Astrocyte (in vitro differentiated cells and primary cell): Measurements from ENCODE around the gene PCA3.

Experiments
- EZH2 ChIP-seq: IDR thresholded peaks from 2 replicates; pipeline ENCODE4 v1.6.1; 2012; ENCODE audit warnings: mild to moderate bottlenecking, low read length, inconsistent platforms; ENCODE audit not compliant: insufficient read depth
- TF ChIP-seq, protein P1 (sequence below): IDR thresholded peaks from 2 replicates; pipeline ENCODE4 v1.5.1; 2011; ENCODE audit warnings: low read depth, mild to moderate bottlenecking, inconsistent platforms, low read length, moderate library complexity; ENCODE audit not compliant: insufficient read depth

DNA sequence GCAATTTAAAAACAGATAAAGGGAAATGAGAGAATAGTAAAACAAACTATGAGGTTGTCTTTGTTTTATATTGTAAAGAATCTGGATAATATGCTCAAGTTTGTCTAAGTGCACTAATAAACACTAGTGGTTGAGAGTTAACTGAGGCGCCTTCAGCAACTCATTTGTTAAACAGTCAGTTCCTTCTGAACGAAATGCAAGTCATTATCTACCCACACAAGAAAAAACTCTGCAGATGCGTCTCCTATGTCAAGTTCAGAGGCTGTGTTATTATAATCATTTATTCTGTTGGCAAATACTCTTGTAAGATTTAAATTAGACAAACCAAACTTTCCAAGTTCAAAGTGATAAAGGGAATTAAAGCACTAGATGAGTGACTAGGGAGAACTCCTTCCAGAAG, 20.3 kb upstream of the PCA3 start:
- no peak for TF ChIP-seq EZH2
- TF ChIP-seq, protein P1, sequence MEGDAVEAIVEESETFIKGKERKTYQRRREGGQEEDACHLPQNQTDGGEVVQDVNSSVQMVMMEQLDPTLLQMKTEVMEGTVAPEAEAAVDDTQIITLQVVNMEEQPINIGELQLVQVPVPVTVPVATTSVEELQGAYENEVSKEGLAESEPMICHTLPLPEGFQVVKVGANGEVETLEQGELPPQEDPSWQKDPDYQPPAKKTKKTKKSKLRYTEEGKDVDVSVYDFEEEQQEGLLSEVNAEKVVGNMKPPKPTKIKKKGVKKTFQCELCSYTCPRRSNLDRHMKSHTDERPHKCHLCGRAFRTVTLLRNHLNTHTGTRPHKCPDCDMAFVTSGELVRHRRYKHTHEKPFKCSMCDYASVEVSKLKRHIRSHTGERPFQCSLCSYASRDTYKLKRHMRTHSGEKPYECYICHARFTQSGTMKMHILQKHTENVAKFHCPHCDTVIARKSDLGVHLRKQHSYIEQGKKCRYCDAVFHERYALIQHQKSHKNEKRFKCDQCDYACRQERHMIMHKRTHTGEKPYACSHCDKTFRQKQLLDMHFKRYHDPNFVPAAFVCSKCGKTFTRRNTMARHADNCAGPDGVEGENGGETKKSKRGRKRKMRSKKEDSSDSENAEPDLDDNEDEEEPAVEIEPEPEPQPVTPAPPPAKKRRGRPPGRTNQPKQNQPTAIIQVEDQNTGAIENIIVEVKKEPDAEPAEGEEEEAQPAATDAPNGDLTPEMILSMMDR = no peak
